ENCODE results near the gene EHD3.

EHD3 gene

GRCh38 chr2:31233741-31234682, at the start of gene EHD3:
EHD3 (plus strand) TSS chr2:31234152; CDS start chr2:31234622, 470 bp downstream.
- peak; percentile 92 for DNase-seq

- DNase-seq, result peak; percentile 7
These were observed 46.8 kb upstream of the EHD3 start for GRCh38 chr2:31187166-31187565.

- DNase-seq, result no peak
These were observed 45.8 kb upstream of the EHD3 start for GRCh38 chr2:31188131-31188530.

GRCh38 chr2:31189141-31189540, 44.8 kb upstream of the EHD3 start:
- DNase-seq, result peak; percentile 19

- DNase-seq, result no peak
These were observed 43.8 kb upstream of the EHD3 start for GRCh38 chr2:31190188-31190587.

- peak; percentile 33 for DNase-seq
These were observed 42.0 kb upstream of the EHD3 start for GRCh38 chr2:31191931-31192330.

- peak; percentile 19 for DNase-seq
These were observed 41.6 kb upstream of the EHD3 start for GRCh38 chr2:31192396-31192795.

- DNase-seq, result peak; percentile 42
These were observed 41.0 kb upstream of the EHD3 start for GRCh38 chr2:31192851-31193392.

- peak; percentile 13 for DNase-seq
These were observed 40.1 kb upstream of the EHD3 start for GRCh38 chr2:31193806-31194205.

- DNase-seq, result no peak
These were observed 37.3 kb upstream of the EHD3 start for GRCh38 chr2:31196622-31197021.

GRCh38 chr2:31197166-31197565, 36.8 kb upstream of the EHD3 start:
- peak; percentile 33 for DNase-seq

GRCh38 chr2:31197669-31198068, 36.3 kb upstream of the EHD3 start:
- no peak for DNase-seq

- peak; percentile 26 for DNase-seq
These were observed 34.7 kb upstream of the EHD3 start for GRCh38 chr2:31199206-31199605.

GRCh38 chr2:31200972-31201371, 33.0 kb upstream of the EHD3 start:
- no peak for DNase-seq

GRCh38 chr2:31202041-31202440, 31.9 kb upstream of the EHD3 start:
- peak; percentile 35 for DNase-seq

- DNase-seq, result no peak
These were observed 31.1 kb upstream of the EHD3 start for GRCh38 chr2:31202833-31203232.

- no peak for DNase-seq
These were observed 30.0 kb upstream of the EHD3 start for GRCh38 chr2:31203916-31204315.

- no peak for DNase-seq
These were observed 29.2 kb upstream of the EHD3 start for GRCh38 chr2:31204783-31205182.

- DNase-seq, result no peak
These were observed 28.8 kb upstream of the EHD3 start for GRCh38 chr2:31205186-31205585.

- DNase-seq, result peak; percentile 30
These were observed 28.3 kb upstream of the EHD3 start for GRCh38 chr2:31205613-31206012.

- peak; percentile 33 for DNase-seq
These were observed 26.2 kb upstream of the EHD3 start for GRCh38 chr2:31207790-31208189.

- DNase-seq, result peak; percentile 24
These were observed 25.7 kb upstream of the EHD3 start for GRCh38 chr2:31208240-31208639.

- peak; percentile 28 for DNase-seq
These were observed 21.0 kb upstream of the EHD3 start for GRCh38 chr2:31212659-31213600.

Measured in activated CD8-positive, alpha-beta memory T cell treated with anti-CD3 and anti-CD28 coated beads for 24 hours (primary cell).